Superior temporal gyrus (tissue), 1 donor: ENCODE results near the gene DNAH14.

ENCODE experiments used
- DNase-seq: peaks from one replicate; pipeline ENCODE4 v3.0.0-alpha.2; 2016; ENCODE audit errors: extremely low spot score

DNAH14 gene

GRCh38 chr1:225428068-225428880, 498.8 kb downstream of the DNAH14 start:
- DNase-seq = peak; percentile 94

- DNase-seq = peak; percentile 59
Observed at GRCh38 chr1:225428881-225429455, 499.5 kb downstream of the DNAH14 start.

GRCh38 chr1:225430301-225430700, 500.8 kb downstream of the DNAH14 start:
- DNase-seq = no peak

DNA sequence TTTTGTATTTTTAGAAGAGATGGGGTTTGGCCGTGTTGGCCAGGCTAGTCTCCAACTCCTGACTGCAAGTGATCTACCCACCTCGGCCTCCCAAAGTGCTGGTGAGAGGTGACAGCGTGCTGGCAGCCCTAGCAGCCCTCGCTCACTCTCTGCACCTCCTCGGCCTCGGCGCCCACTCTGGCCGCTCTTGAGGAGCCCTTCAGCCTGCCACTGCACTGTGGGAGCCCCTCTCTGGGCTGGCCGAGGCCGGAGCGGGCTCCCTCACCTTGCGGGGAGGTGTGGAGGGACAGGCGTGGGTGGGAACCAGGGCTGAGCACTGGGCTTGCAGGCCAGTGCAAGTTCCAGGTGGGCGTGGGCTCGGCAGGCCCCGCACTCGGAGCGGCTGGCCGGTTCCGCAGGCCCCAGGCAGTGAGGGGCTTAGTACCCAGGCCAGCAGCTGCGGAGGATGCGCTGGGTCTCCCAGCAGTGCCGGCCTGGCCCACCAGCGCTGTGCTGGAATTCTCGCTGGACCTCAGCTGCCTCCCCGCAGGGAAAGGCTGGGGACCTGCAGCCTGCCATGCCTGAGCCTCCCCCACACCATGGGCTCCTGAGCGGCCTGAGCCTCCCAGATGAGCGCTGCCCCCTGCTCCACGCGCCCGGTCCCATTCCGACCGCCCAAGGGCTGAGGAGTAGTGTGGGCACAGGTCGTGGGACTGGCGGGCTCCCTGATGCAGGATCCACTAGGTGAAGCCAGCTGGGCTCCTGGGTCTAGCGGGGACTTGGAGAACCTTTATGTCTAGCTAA, 501.8 kb downstream of the DNAH14 start:
- no peak for DNase-seq

DNA sequence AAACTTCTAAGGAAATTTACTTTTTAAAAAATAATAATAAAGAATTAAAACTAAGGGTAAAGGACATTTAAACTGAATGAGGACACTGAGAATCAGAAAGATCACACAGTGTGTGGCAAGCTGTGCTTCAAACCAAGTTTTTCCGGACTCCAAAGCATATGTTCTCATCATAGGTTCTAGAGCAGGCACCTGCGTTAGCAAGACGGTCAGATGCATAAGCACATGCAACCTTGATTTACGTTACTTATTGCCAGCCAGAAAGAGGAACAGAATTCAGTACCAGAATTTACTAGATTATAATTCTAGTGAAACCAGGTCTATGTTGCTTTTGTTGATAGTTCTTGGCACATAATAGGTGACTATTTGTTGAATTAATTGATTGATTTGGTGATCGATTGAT, 504.6 kb downstream of the DNAH14 start:
- DNase-seq = no peak

DNA sequence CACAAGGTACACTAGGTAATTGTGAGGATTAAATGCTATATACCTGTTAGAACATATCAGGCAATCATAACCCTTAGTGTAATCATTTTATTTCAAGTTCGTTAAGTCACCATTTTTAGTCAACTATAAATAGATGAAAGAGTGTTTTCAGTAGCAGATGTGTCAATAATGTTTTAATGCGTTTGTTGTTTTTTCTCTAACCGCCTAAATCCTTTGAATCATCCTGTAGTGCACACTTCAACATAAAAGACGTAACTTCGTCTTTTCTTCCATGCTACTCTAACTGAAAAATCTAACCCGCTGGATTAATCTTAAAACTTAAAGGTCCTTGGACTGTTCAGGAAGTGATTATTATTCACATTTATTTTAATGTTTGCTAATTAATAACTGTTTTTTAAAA, 505.6 kb downstream of the DNAH14 start:
- DNase-seq = no peak

DNA sequence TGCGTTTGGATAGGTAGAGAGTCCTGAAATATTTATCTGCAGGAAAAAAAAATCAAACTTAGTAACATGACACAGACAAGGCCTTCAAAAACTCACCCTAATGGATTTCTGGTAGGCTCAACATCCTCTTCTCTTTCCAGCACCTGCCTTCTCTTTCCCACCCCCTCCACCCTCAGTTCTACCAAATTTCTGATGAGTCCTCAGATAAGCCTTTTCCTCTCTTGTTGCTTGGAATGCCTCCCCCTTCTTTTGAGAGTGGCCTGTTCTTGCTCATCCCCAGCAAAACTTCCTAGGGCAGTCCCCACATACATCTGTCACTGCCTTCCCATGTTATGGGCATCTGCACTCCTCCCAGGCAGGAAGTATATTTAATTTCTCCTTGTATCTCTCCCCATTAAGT, 506.0 kb downstream of the DNAH14 start:
- no peak for DNase-seq

- DNase-seq = no peak
Observed at GRCh38 chr1:225435957-225436392, 506.5 kb downstream of the DNAH14 start.

DNA sequence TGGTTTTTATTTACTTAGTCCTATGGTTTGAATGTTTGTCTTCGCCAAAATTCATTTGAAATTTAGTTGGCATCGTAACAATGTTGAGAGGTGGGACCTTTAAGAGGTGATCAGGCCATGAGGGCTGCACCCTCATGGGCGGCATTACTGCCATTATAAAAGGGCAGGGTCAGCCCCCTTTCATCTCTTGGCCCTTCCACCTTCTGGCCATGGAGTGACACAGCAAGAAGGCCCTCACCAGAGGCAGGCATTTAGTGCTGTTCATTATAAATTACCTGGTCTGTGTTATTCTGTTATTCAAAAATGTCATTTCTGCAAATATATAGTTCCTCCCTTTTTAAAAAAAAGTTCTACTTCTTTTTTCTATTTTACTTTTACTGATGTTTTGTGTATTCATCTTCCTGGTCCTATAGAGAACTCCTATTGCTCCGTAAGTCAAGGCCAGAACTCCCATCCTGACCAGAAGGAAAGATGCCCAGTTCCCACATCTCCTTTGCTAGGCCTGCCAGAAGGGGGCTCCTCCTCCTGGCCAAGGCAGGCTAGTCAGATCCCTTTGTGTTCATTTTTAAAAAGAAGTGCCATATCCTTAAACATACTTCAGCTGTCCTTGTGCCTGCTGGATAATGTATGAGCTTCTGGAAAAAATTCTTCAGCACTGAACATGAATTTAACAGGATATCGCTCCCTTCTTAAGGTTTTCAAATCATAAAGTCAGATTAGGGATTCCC, 508.4 kb downstream of the DNAH14 start:
- DNase-seq = no peak

DNA sequence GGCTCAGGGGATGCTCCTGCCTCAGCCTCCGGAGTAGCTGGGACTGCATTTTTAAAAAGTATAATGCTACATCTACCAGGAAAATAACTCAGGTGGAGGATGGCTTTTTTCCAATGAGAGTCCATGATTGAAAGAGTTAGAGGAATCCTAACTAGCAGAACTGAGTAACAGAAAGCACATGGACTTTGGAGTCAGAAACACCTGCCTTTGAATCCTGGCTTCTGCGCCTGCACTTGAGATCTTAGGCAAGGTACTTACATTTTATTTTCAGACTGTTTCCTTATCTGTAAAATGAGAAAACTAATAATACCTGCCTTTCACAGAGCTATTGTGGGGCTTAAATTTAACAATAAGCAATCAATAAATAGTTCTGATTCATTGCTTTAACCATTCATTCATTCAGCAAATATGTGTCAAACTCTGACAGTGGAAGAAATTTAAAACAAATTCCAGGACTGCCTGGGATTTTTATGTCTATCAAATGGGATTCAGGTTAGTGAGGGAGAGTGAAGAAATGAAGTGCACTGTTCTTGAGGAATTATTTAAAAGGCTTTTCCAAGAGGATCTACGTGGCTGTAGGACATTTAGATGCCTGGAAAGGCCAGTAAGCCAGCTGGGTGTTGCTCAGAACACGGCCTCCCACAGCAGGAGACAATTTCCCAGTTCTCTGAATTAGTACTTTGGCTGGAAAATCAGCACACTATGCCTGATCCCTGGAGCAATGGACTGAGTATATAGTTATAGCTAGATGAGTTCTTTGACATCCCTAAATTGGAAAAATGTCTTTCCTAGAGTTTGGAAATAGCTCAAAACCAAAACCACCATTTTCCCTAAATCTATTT, 511.1 kb downstream of the DNAH14 start:
- no peak for DNase-seq

- no peak for DNase-seq
Observed at GRCh38 chr1:225441314-225442122, 512.0 kb downstream of the DNAH14 start.

- DNase-seq = no peak
Observed at GRCh38 chr1:225442123-225442505, 512.6 kb downstream of the DNAH14 start.

DNA sequence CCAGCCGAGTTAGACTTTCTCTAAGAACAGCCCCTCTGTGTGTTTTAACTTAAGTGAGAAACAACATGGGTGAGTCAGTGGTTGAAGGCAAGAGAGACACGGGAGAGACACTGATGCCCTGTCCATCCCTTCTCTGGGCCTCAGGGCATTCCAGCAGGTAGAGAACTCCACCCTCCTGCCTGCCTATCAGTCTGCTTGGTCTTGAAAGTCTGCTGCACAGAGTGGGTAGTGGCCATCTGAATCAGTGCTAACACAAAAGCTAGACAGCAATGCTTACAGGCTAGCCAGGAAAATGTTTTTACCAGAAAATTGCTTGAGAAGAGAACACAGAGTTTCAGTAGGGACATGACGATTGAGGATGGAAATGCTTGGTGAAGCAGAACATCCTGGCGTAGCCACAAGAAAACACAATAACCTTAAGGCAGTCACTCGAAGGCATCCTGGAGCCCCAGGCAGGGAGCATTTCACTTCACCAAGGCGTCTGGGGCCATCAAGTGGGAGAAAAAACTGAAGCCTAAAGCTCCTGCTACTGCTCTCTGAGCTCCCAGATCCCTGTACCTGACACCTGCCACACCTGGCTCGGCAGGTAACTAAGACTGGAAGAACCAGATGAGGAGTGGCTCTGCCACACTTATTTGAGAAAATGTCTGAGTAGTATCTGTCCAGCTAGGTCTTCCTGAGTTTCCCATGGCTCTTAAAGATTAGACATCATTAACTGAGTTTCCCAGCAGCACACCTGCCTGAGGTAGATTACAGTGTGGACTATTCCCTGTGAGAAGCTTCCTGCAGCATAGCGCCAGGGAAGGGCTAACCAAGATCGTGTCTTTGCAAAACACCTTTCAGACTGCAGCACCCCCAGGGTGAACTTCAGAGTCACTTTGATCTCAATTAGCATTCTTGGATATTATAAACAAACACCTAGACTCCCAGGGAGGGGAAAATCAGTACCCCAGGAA, 516.4 kb downstream of the DNAH14 start:
- no peak for DNase-seq

DNA sequence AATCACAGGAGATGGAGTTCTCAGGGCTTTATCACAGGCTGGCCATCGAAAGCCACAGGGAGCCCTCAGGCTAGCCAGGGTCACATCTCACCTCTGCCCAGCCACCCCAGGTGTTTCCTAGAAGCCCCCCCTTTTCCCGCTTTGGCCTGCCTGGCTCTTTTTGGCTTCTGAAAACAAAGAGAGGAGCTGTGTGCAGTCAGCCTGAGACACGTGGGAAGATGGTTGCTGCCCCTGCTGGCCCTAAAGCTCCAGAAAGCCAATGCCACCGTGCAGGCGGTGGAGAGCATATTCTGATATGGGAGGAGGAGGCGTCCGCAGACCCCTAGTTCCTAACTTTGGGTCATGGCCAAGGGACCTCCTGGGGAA, 517.1 kb downstream of the DNAH14 start:
- DNase-seq = no peak

DNA sequence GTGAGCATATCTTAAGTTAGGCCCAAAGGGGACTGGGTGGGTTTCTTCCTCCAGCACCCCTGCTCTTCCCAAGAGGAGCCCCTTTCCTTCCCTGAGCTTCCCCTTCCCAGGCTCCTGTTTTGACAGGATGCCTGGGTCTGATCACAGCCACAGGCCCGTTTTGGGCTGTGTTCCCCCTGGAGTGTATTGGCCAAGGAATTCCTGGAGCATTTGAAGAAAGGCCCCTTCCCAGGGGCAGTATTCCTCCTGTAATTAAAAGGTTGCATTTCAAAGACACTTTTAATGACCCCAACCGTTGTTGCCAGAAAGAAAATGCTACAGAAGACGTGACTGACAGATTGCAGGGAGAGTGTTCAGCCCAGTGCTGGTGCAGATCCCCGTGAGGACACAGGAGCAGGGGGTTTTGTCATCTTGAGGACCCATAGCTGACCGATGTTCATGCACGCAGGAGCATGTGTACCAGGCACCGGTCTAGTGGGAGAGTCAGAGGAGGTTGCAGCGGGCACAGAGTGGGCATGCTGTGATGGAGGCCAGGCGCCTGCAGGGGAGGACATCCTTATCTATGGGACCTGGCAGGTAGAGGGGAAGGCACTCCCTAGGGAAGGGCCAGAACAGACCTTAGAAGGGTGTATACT, 517.6 kb downstream of the DNAH14 start:
- no peak for DNase-seq

DNA sequence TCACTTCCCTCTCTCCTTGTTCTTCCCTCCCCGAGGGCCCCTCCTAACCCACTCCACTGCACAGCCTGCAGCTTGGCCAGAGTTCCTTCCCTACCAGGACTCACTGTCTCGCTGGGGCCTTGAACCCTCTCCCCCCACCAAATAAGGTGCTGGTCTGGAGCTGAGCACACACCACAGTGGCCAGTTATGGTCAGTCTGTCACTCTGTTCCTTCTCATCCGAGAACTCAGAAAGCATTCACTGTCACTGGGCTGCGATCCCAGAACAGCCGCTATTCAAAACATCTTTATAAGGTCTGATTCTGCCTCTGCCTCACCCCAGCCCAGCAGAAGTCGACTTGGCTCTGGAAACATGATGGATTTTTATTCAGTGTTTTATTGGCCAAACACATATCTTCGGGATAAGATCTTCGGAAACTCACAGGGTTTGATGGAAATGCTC, 518.2 kb downstream of the DNAH14 start:
- DNase-seq = peak; percentile 83

DNA sequence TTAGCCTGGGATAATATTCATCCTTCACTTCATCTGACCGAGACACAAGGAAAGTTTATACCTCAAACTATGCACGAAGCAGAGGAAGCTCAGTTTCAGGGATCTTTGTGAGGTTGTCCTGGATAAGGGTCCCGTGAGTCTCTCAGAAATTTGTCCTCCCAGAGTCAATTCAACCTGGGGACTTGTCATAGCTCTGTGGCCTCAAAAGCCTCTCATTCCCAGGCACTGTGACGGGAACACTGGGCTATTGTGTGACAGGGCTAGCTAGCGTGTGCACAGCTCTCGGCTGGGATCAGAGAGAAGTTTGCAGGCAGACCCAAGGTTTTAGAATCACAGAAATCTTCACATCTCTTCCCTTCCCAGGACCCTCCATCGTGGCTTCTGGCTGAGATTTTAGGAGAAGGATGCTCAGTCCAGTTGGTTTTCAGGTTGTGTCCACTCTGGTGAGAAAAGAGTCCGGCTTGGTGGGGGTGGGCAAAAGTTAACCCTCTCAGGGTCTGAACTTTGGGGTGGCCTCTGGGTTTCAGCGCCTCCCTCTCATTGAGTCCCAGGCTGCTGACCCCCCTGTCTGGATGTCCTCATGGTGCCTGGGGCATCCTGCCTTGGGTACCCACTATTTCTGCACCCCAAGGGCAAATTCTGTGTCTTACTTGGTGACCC, 518.8 kb downstream of the DNAH14 start:
- peak; percentile 82 for DNase-seq
